Mucosa of stomach (tissue), 1 donor: ENCODE measurements around the gene JAML.

Experiments
- H3K27me3 ChIP-seq: one replicate; pipeline ENCODE4 v1.7.0; 2013; ENCODE audit warnings: mild to moderate bottlenecking, low read length; ENCODE audit not compliant: control insufficient read depth, insufficient read depth
- H3K36me3 ChIP-seq: one replicate; pipeline ENCODE4 v1.7.0; 2013; ENCODE audit warnings: low read length; ENCODE audit not compliant: control insufficient read depth, insufficient read depth
- H3K4me1 ChIP-seq: one replicate; pipeline ENCODE4 v1.7.0; 2013; ENCODE audit warnings: mild to moderate bottlenecking, low read length; ENCODE audit not compliant: control insufficient read depth, insufficient read depth
- H3K4me3 ChIP-seq: one replicate; pipeline ENCODE4 v1.7.0; 2013; ENCODE audit warnings: low read length
- H3K9ac ChIP-seq: one replicate; pipeline ENCODE4 v1.7.0; 2013; ENCODE audit warnings: mild to moderate bottlenecking, low read length, moderate library complexity
- H3K9me3 ChIP-seq: one replicate; pipeline ENCODE4 v1.7.0; 2013; ENCODE audit warnings: mild to moderate bottlenecking, low read length, moderate library complexity; ENCODE audit not compliant: control insufficient read depth
- donor health status: Pancreatic carcinoma.

The JAML gene

DNA sequence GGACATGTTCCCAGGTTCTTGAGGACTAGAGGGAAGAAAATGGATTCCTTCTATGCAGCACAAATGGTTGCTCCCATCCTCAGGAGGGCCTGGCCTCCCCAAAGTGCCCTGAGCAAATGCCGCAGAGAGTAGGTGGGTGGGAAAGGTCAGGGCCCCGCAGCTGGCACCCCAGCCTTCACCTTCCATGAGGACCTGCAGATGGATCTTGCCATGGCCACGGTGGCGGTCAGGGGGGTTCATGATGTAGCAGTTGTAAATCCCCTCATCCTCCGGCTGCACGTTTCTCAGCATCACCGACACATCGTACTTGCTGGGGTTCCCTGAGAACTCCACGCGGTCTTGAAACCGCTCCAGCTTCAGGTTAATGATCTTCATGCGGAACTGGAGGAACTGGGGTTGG is 56.9 kb downstream of the JAML start:
- peaks cover 53% of the 10 kb centered on the region for H3K27me3 ChIP-seq

GRCh38 chr11:118167253-118167652 is 57.6 kb downstream of the JAML start:
- no peaks in the 10 kb centered on the region for H3K36me3 ChIP-seq
- H3K9me3 ChIP-seq, result no peaks in the 10 kb centered on the region
- H3K27me3 ChIP-seq, result peaks cover 60% of the 10 kb centered on the region
- no peak overlapping the region for H3K4me3 ChIP-seq
- H3K4me1 ChIP-seq, result peaks cover 8% of the 10 kb centered on the region
- no peak overlapping the region for H3K9ac ChIP-seq

More for the DNA sequence above, 56.9 kb downstream of the JAML start:
- no peaks in the 10 kb centered on the region for H3K9me3 ChIP-seq
- H3K9ac ChIP-seq, result no peak overlapping the region
- no peak overlapping the region for H3K4me3 ChIP-seq
- H3K4me1 ChIP-seq, result peaks cover 8% of the 10 kb centered on the region
- H3K36me3 ChIP-seq, result no peaks in the 10 kb centered on the region

GRCh38 chr11:118166641-118167040 is 58.2 kb downstream of the JAML start:
- peaks cover 61% of the 10 kb centered on the region for H3K27me3 ChIP-seq

DNA sequence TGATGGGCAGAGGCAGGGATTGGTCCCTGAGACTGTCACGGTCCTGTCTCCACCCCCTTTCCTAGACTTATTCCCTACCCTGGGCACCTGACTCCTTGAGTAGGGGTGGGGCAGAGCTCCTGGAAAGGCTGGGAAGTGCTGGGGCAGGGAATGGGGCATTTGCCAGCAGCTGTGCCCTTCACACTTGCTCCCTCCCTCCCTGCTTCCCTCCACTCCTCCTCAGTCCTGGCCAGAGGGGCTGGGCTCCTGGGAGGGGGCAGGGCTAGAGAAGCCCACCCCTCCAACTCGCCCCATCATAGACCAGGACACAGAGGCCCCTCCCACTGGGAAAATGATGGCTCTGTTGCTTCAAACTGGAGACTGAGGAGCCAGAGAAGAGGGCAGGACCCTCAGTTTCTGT is 59.9 kb downstream of the JAML start:
- H3K9me3 ChIP-seq, result no peaks in the 10 kb centered on the region
- H3K36me3 ChIP-seq, result no peaks in the 10 kb centered on the region
- H3K27me3 ChIP-seq, result peaks cover 53% of the 10 kb centered on the region
- no peak overlapping the region for H3K4me3 ChIP-seq
- H3K9ac ChIP-seq, result no peak overlapping the region
- no peaks in the 10 kb centered on the region for H3K4me1 ChIP-seq

More at GRCh38 chr11:118166641-118167040, 58.2 kb downstream of the JAML start:
- H3K4me3 ChIP-seq, result no peak overlapping the region
- H3K9me3 ChIP-seq, result no peaks in the 10 kb centered on the region
- no peak overlapping the region for H3K9ac ChIP-seq
- H3K4me1 ChIP-seq, result peaks cover 5% of the 10 kb centered on the region
- no peaks in the 10 kb centered on the region for H3K36me3 ChIP-seq

GRCh38 chr11:118163494-118163893 is 61.3 kb downstream of the JAML start:
- no peak overlapping the region for H3K4me3 ChIP-seq
- no peaks in the 10 kb centered on the region for H3K9me3 ChIP-seq

GRCh38 chr11:118162846-118163245 is 62.0 kb downstream of the JAML start:
- H3K27me3 ChIP-seq, result peaks cover 52% of the 10 kb centered on the region
- H3K9me3 ChIP-seq, result no peaks in the 10 kb centered on the region
- H3K36me3 ChIP-seq, result no peaks in the 10 kb centered on the region
- no peaks in the 10 kb centered on the region for H3K4me1 ChIP-seq
- H3K4me3 ChIP-seq, result no peak overlapping the region
- no peak overlapping the region for H3K9ac ChIP-seq

More at GRCh38 chr11:118163494-118163893, 61.3 kb downstream of the JAML start:
- Histone ChIP-seq H3K4me1 (no peaks in the 10 kb centered on the region), H3K36me3 (no peaks in the 10 kb centered on the region), H3K9ac (no peak overlapping the region), H3K27me3 (peaks cover 51% of the 10 kb centered on the region)

GRCh38 chr11:118161786-118162185 is 63.0 kb downstream of the JAML start:
- no peaks in the 10 kb centered on the region for H3K36me3 ChIP-seq
- no peaks in the 10 kb centered on the region for H3K4me1 ChIP-seq
- no peaks in the 10 kb centered on the region for H3K9me3 ChIP-seq
- no peak overlapping the region for H3K4me3 ChIP-seq
- no peak overlapping the region for H3K9ac ChIP-seq
- peaks cover 62% of the 10 kb centered on the region for H3K27me3 ChIP-seq

DNA sequence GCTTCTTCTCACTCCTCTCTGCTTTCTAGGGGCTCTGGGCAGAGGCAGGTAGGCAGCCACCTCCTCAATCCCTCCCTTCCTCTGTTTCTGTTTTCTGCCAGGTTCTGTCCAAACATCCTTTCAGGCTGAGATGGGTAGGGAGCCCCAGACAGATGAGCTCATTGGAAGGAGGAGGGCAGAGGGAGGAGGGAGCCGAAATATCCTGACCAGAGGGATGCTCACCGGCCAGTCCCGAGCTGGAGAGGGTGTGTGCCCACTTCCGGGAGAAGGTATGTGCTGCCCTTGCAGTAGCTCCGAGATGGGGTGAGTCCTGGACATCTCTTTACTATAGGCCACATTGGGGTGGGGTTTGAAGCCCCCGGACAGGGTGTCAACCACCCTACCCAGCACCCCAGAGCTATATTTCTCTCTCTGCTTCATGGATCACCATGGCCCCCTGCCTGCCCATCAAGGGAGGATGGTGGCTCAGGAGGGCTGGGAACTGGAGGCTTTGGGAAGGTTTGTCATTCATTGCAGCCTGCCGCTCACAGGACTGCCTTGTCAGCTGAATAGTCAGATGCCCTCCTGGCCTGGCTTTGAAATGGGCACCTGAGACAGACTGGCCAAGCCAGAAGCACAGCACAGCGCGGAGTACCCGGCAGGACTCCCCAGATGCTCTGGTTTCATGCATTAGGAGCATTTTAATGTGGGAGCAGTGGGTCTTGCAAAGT is 67.5 kb downstream of the JAML start:
- Histone ChIP-seq H3K9me3 (no peaks in the 10 kb centered on the region), H3K27me3 (peaks cover 82% of the 10 kb centered on the region), H3K4me1 (peaks cover 7% of the 10 kb centered on the region), H3K9ac (no peak overlapping the region), H3K4me3 (no peak overlapping the region), H3K36me3 (no peaks in the 10 kb centered on the region)

DNA sequence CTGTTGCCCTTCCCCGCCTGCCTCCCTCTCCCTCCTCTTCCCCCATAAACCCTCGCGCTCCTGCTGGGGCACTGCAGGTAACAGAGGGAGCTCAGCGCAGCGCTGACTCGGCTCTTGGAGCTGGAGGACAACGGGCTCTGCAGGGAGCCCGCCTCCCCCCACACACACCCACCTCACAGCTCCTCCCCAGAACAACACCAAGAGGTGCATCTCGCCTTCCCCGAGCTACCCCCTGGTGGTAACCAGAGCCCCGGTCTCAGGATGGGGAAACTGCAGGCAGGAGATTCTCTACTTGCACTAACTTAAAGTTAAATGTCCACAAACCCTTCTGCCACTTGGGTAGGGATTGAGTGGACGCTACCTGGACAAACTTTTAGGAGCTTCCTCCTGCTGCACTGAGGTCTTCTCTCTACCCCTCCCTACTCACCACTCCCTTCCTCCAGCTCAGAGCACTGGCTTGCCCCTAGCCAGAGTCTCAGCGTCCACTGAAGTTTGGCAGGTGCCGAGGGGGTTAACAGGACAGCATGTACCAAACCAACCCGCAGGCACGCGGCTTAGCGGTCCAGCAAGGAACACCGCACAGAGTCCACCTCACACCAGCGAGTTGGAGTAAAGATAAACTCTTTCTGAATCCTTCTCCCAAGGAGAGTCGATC is 68.2 kb downstream of the JAML start:
- no peaks in the 10 kb centered on the region for H3K9me3 ChIP-seq
- no peak overlapping the region for H3K9ac ChIP-seq
- peaks cover 83% of the 10 kb centered on the region for H3K27me3 ChIP-seq
- H3K4me1 ChIP-seq, result peaks cover 13% of the 10 kb centered on the region
- H3K36me3 ChIP-seq, result no peaks in the 10 kb centered on the region
- H3K4me3 ChIP-seq, result no peak overlapping the region

- Histone ChIP-seq H3K9me3 (no peaks in the 10 kb centered on the region), H3K4me3 (no peak overlapping the region), H3K36me3 (no peaks in the 10 kb centered on the region), H3K4me1 (peaks cover 13% of the 10 kb centered on the region), H3K9ac (no peak overlapping the region), H3K27me3 (peaks cover 86% of the 10 kb centered on the region)
These were observed 68.9 kb downstream of the JAML start for GRCh38 chr11:118155776-118156530.

DNA sequence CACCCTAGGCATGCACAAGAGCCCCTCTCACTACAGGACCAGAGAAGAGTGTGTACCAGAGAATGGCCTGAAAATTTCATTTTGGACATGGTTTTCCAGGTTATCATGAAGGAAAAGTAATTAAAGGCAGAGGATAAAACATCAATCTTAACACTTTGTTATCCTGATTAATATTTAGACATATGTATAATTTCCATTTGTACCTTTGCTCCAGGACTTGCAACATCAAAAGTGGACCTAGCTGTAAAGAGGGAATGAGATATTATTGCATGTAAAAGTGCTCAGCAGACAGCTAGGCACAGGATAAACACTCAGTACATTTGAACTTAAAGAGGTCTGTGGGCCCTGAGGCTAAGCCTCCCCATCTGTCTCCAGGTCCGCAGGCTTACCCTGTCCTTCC is 70.2 kb downstream of the JAML start:
- Histone ChIP-seq H3K9me3 (no peaks in the 10 kb centered on the region), H3K27me3 (peaks cover 94% of the 10 kb centered on the region), H3K36me3 (no peaks in the 10 kb centered on the region), H3K4me3 (no peak overlapping the region), H3K4me1 (peaks cover 13% of the 10 kb centered on the region), H3K9ac (no peak overlapping the region)

DNA sequence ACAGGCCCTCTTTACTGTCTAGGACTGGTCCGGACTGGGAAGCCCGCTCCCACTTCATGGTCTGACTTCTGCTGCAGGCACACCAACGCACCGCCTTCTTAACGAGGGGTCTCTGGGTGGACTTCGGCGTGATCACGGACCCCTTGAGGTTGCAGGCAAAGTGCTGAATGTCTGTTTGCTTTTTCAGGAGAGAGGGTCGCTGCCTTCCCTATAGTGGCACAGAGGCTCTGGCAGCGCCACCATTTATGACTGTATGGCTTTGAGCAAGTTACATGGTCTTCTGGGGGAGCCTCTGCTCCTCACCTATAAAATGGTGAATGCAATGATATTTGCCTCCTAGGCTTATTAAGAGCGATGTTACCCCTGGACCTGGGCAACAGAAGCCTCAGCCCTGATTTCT is 70.8 kb downstream of the JAML start:
- Histone ChIP-seq H3K4me3 (no peak overlapping the region), H3K4me1 (peaks cover 13% of the 10 kb centered on the region), H3K27me3 (peaks cover 97% of the 10 kb centered on the region), H3K36me3 (no peaks in the 10 kb centered on the region), H3K9ac (no peak overlapping the region), H3K9me3 (no peaks in the 10 kb centered on the region)
